ENCODE measurements around the gene POMT1. TPM values are rescaled to one million over a fixed set of nuclear protein-coding genes. Genes with fewer than 3 reads are reported as not detected.
"Not testable (repeated sequence)": the region's sequence is repeated elsewhere in the genome, so short reads cannot be mapped to it uniquely, and the experiment has no call there.

The POMT1 gene, protein sequence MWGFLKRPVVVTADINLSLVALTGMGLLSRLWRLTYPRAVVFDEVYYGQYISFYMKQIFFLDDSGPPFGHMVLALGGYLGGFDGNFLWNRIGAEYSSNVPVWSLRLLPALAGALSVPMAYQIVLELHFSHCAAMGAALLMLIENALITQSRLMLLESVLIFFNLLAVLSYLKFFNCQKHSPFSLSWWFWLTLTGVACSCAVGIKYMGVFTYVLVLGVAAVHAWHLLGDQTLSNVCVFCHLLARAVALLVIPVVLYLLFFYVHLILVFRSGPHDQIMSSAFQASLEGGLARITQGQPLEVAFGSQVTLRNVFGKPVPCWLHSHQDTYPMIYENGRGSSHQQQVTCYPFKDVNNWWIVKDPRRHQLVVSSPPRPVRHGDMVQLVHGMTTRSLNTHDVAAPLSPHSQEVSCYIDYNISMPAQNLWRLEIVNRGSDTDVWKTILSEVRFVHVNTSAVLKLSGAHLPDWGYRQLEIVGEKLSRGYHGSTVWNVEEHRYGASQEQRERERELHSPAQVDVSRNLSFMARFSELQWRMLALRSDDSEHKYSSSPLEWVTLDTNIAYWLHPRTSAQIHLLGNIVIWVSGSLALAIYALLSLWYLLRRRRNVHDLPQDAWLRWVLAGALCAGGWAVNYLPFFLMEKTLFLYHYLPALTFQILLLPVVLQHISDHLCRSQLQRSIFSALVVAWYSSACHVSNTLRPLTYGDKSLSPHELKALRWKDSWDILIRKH
- 31.1 and 48.0 TPM in 2 replicates for total RNA-seq (ENCODE audit: low replicate concordance)

DNA sequence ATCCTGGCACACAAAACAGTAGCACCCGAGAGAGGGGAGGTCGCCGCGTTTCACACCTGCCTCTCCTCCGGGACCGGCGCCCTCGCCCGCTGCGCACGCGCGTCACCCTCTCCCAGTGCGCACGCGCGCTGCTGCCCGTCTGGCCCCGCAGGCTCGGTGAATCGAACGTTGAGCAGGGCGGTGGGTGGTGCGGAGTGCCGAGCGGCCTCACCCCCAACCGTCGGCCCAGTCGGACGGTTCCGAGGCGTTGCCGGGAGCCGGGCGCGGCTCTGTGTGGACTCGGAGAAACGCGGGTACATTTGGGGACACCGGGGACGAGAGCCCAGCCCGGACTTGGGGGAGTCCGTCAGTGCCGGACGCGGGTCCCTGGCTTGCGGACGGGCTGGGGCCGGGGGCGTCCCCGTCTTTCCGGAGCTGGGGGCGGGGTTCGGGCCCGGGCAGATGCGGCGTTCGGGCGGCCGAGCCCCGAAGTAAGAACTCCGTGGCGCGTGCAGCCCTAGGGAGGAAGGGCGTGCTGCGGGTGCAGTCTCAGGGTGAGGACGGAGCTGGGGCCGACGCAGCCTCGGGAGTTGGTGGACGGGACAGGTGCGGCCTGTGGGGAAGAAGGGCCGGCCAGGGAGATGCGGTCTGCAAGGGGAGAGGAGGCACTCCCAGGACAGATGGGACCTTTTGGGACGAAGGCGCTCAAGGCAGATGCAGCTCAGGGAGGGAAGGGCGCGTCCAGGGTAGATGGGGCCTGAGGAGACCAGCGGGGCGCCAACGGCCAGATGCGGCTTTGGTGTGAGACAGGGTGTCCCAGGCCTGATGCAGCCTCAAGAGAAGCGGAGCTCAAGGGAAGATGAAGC lies at the start of gene POMT1:
TSS of gene POMT1 (plus strand) at position 138 of the 845 bp plus-strand sequence. CDS start 1,301 bp downstream, outside the sequence.
- peak; percentile 95 for DNase-seq (ENCODE audit: low spot score)
- peak within 1 kb of the TSS; percentile 83 for H3K4me2 ChIP-seq
- TF ChIP-seq EZH2phosphoT487 (IDR thresholded peaks at IDR 0.05) = no peak
- TF ChIP-seq, protein P1, sequence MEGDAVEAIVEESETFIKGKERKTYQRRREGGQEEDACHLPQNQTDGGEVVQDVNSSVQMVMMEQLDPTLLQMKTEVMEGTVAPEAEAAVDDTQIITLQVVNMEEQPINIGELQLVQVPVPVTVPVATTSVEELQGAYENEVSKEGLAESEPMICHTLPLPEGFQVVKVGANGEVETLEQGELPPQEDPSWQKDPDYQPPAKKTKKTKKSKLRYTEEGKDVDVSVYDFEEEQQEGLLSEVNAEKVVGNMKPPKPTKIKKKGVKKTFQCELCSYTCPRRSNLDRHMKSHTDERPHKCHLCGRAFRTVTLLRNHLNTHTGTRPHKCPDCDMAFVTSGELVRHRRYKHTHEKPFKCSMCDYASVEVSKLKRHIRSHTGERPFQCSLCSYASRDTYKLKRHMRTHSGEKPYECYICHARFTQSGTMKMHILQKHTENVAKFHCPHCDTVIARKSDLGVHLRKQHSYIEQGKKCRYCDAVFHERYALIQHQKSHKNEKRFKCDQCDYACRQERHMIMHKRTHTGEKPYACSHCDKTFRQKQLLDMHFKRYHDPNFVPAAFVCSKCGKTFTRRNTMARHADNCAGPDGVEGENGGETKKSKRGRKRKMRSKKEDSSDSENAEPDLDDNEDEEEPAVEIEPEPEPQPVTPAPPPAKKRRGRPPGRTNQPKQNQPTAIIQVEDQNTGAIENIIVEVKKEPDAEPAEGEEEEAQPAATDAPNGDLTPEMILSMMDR (IDR thresholded peaks at IDR 0.05) = no peak
- no peak for TF ChIP-seq EZH2 (IDR thresholded peaks at IDR 0.05)
- peaks cover 7% of the 10 kb centered on the region for H3K4me1 ChIP-seq
- Mint-ChIP-seq H3K27me3 (ENCODE audit: insufficient read depth, low read depth) (peaks cover 28% of the 10 kb centered on the region), H3K27ac (peak within 1 kb of the TSS; percentile 53), H3K4me1 (peaks cover 29% of the 10 kb centered on the region), H3K36me3 (peaks cover 30% of the 10 kb centered on the region), H3K9me3 (no peaks in the 10 kb centered on the region), H3K4me3 (peak within 1 kb of the TSS; percentile 97)
- peaks cover 28% of the 10 kb centered on the region for H3K79me2 ChIP-seq (ENCODE audit: low read depth)
- peak within 1 kb of the TSS; percentile 81 for H2AFZ ChIP-seq (replicated peaks)
- H3K27ac ChIP-seq = no peak within 1 kb of the TSS
- peaks cover 54% of the 10 kb centered on the region for H3F3A ChIP-seq (ENCODE audit: low read depth)
- H3K9me3 ChIP-seq (ENCODE audit: low read depth) = no peaks in the 10 kb centered on the region
- H4K20me1 ChIP-seq (ENCODE audit: low read depth) = peaks cover 36% of the 10 kb centered on the region
- H3K9ac ChIP-seq = peak within 1 kb of the TSS; percentile 54
- H3K4me3 ChIP-seq = peak within 1 kb of the TSS; percentile 94
- no peaks in the 10 kb centered on the region for H3K27me3 ChIP-seq
- peaks cover 8% of the 10 kb centered on the region for H3K36me3 ChIP-seq

DNA sequence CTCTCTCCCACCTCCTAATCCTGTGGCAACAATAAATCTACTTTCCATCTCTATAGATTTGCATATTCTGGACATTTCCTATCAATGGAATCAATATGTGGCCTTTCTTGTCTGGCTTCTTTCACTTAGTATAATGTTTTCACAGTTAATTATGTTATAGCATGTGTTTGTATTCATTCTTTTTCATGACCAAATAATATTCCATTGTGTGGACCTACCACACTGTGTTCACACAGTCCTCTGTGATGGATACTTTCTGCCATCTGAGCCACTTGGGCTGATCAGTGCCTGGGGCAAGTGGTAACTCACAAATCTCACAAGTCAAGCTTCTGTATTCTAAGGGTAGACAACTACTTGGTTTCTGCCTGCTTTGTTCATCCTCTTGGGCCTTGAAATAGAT lies 48.7 kb upstream of the POMT1 start:
- peaks cover 24% of the 10 kb centered on the region for H3K36me3 ChIP-seq
- peaks cover 80% of the 10 kb centered on the region for H4K20me1 ChIP-seq (ENCODE audit: low read depth)
- no peak overlapping the region for H3K4me2 ChIP-seq
- H3K79me2 ChIP-seq (ENCODE audit: low read depth) = peaks cover 95% of the 10 kb centered on the region
- H3K9me3 Mint-ChIP-seq = no peaks in the 10 kb centered on the region
- no peak overlapping the region for H3K27ac Mint-ChIP-seq
- H3K9me3 ChIP-seq (ENCODE audit: low read depth) = no peaks in the 10 kb centered on the region
- TF ChIP-seq, protein P1 (IDR thresholded peaks at IDR 0.05) = no peak
- TF ChIP-seq EZH2 (IDR thresholded peaks at IDR 0.05) (no peak), EZH2phosphoT487 (IDR thresholded peaks at IDR 0.05) (no peak)
- no peak overlapping the region for H3K9ac ChIP-seq
- H2AFZ ChIP-seq (replicated peaks) = no peak overlapping the region
- H3K27ac ChIP-seq = no peak overlapping the region
- H3K4me3 ChIP-seq = no peak overlapping the region
- peaks cover 54% of the 10 kb centered on the region for H3K36me3 Mint-ChIP-seq
- DNase-seq (ENCODE audit: low spot score) = no peak
- H3K4me1 ChIP-seq = no peaks in the 10 kb centered on the region
- H3F3A ChIP-seq (ENCODE audit: low read depth) = peaks cover 35% of the 10 kb centered on the region
- no peaks in the 10 kb centered on the region for H3K4me1 Mint-ChIP-seq
- no peak overlapping the region for H3K4me3 Mint-ChIP-seq
- H3K27me3 Mint-ChIP-seq (ENCODE audit: insufficient read depth, low read depth) = no peaks in the 10 kb centered on the region
- H3K27me3 ChIP-seq = no peaks in the 10 kb centered on the region

DNA sequence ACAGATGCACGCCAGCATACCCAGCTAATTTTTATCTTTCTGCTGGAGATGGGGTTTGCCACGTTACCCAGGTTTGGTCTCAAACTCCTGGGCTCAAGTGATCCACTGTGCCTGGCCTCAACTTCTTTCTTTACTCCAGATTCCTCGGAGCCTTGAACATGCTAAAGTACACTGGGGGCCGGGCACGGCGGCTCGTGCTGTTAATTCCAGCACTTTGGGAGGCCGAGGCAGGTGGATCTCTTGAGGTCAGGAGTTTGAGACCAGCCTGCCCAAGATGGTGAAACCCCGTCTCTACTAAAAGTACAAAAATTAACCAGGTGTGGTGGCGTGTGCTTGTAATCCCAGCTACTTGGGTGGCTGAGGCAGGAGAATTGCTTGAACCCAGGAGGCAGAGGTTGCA lies 47.1 kb upstream of the POMT1 start:
- DNase-seq (ENCODE audit: low spot score); H3K9me3 ChIP-seq (ENCODE audit: low read depth); H3K27ac Mint-ChIP-seq; H2AFZ ChIP-seq (replicated peaks); H3K27me3 Mint-ChIP-seq (ENCODE audit: insufficient read depth, low read depth); H3K27ac ChIP-seq; H3K4me1 ChIP-seq; H3K27me3 ChIP-seq; H3K9me3 Mint-ChIP-seq; H3K4me3 Mint-ChIP-seq; H3K4me2 ChIP-seq; H3K4me3 ChIP-seq; H3K9ac ChIP-seq; H3K4me1 Mint-ChIP-seq: not testable (repeated sequence)
- peaks cover 29% of the 10 kb centered on the region for H3F3A ChIP-seq (ENCODE audit: low read depth)
- H3K36me3 Mint-ChIP-seq = peaks cover 56% of the 10 kb centered on the region
- peaks cover 83% of the 10 kb centered on the region for H4K20me1 ChIP-seq (ENCODE audit: low read depth)
- peaks cover 81% of the 10 kb centered on the region for H3K79me2 ChIP-seq (ENCODE audit: low read depth)
- peaks cover 20% of the 10 kb centered on the region for H3K36me3 ChIP-seq
